ENCODE data around the gene DYRK3.
"Not testable (repeated sequence)": the region's sequence is repeated elsewhere in the genome, so short reads cannot be mapped to it uniquely, and the experiment has no call there.

DYRK3 gene

GRCh38 chr1:206635080-206635977, at the start of gene DYRK3:
DYRK3 (plus strand) TSS chr1:206635536; CDS start chr1:206635704, 168 bp downstream.
- DNase-seq (ENCODE audit: low spot score) = peak; percentile 97

GRCh38 chr1:206586501-206587445, 48.6 kb upstream of the DYRK3 start:
- no peak for DNase-seq (ENCODE audit: low spot score)

- no peak for DNase-seq (ENCODE audit: low spot score)
Measured at GRCh38 chr1:206587904-206588303, 47.4 kb upstream of the DYRK3 start.

GRCh38 chr1:206588492-206588891, 46.8 kb upstream of the DYRK3 start:
- no peak for DNase-seq (ENCODE audit: low spot score)

- DNase-seq (ENCODE audit: low spot score) = peak; percentile 94
Measured at GRCh38 chr1:206589206-206589605, 46.1 kb upstream of the DYRK3 start.

- DNase-seq (ENCODE audit: low spot score) = peak; percentile 67
Measured at GRCh38 chr1:206590025-206590758, 45.1 kb upstream of the DYRK3 start.

- no peak for DNase-seq (ENCODE audit: low spot score)
Measured at GRCh38 chr1:206591226-206591625, 44.1 kb upstream of the DYRK3 start.

GRCh38 chr1:206591696-206592095, 43.6 kb upstream of the DYRK3 start:
- no peak for DNase-seq (ENCODE audit: low spot score)

- DNase-seq (ENCODE audit: low spot score) = no peak
Measured at GRCh38 chr1:206593351-206593925, 41.9 kb upstream of the DYRK3 start.

- DNase-seq (ENCODE audit: low spot score) = no peak
Measured at GRCh38 chr1:206595581-206596318, 39.6 kb upstream of the DYRK3 start.

GRCh38 chr1:206596319-206596666, 39.0 kb upstream of the DYRK3 start:
- no peak for DNase-seq (ENCODE audit: low spot score)

- no peak for DNase-seq (ENCODE audit: low spot score)
Measured at GRCh38 chr1:206600527-206600926, 34.8 kb upstream of the DYRK3 start.

GRCh38 chr1:206604861-206605260, 30.5 kb upstream of the DYRK3 start:
- no peak for DNase-seq (ENCODE audit: low spot score)

- peak; percentile 30 for DNase-seq (ENCODE audit: low spot score)
Measured at GRCh38 chr1:206606867-206607266, 28.5 kb upstream of the DYRK3 start.

- peak; percentile 65 for DNase-seq (ENCODE audit: low spot score)
Measured at GRCh38 chr1:206608108-206608698, 27.1 kb upstream of the DYRK3 start.

- DNase-seq (ENCODE audit: low spot score) = no peak
Measured at GRCh38 chr1:206609229-206609991, 25.9 kb upstream of the DYRK3 start.

- peak; percentile 100 for DNase-seq (ENCODE audit: low spot score)
Measured at GRCh38 chr1:206612129-206612876, 23.0 kb upstream of the DYRK3 start, which contains the start of gene EIF2D. EIF2D (minus strand) TSS chr1:206612465; CDS start chr1:206612342, 123 bp downstream.

GRCh38 chr1:206626396-206626795, 8.9 kb upstream of the DYRK3 start:
- DNase-seq (ENCODE audit: low spot score) = not testable (repeated sequence)

- no peak for DNase-seq (ENCODE audit: low spot score)
Measured at GRCh38 chr1:206628916-206629315, 6.4 kb upstream of the DYRK3 start.

All from AG08395 (cell line).